HUES48 (cell line): ENCODE data around the gene GATA3.

Experiments
- H3K27ac ChIP-seq: one replicate; pipeline ENCODE4 v1.7.0; 2013; ENCODE audit warnings: low read depth, low read length, inconsistent platforms
- H3K27me3 ChIP-seq: 2 replicates; pipeline ENCODE4 v1.6.1; 2013; ENCODE audit warnings: mild to moderate bottlenecking, low read length; ENCODE audit not compliant: control insufficient read depth, insufficient read depth
- H3K36me3 ChIP-seq: 2 replicates; pipeline ENCODE4 v1.6.1; 2013; ENCODE audit warnings: low read length; ENCODE audit not compliant: control insufficient read depth, insufficient read depth
- H3K4me1 ChIP-seq: 2 replicates; pipeline ENCODE4 v1.6.1; 2013; ENCODE audit warnings: mild to moderate bottlenecking, low read length; ENCODE audit not compliant: control insufficient read depth, insufficient read depth
- H3K4me3 ChIP-seq: 2 replicates; pipeline ENCODE4 v1.5.1; 2013; ENCODE audit warnings: mild to moderate bottlenecking, low read depth, low read length
- H3K9ac ChIP-seq: 2 replicates; pipeline ENCODE4 v1.6.1; 2013; ENCODE audit warnings: mild to moderate bottlenecking, low read depth, low read length, moderate library complexity
- H3K9me3 ChIP-seq: 2 replicates; pipeline ENCODE4 v1.6.1; 2013; ENCODE audit warnings: low read length; ENCODE audit not compliant: control insufficient read depth, insufficient read depth

The GATA3 gene

GRCh38 chr10:8054494-8055407, at the start of gene GATA3:
Gene GATA3, plus strand, starts transcription at chr10:8054688. Its CDS starts 968 bp downstream, at chr10:8055656.
- peak within 1 kb of the TSS; percentile 57 for H3K4me3 ChIP-seq
- H3K4me1 ChIP-seq = peaks cover 48% of the 10 kb centered on the region
- peaks cover 98% of the 10 kb centered on the region for H3K27me3 ChIP-seq
- peak within 1 kb of the TSS; percentile 47 for H3K27ac ChIP-seq
- H3K9me3 ChIP-seq = no peaks in the 10 kb centered on the region
- no peaks in the 10 kb centered on the region for H3K36me3 ChIP-seq
- H3K9ac ChIP-seq = no peak within 1 kb of the TSS

GRCh38 chr10:8006274-8006999, 48.1 kb upstream of the GATA3 start:
- Histone ChIP-seq H3K36me3 (peaks cover 4% of the 10 kb centered on the region; the same call in 1 of the 2 replicates), H3K4me1 (no peaks in the 10 kb centered on the region), H3K27ac (no peak overlapping the region), H3K9me3 (no peaks in the 10 kb centered on the region; the same call in 1 of the 2 replicates), H3K27me3 (no peaks in the 10 kb centered on the region), H3K4me3 (no peak overlapping the region), H3K9ac (no peak overlapping the region)

- Histone ChIP-seq H3K9me3 (no peaks in the 10 kb centered on the region), H3K4me3 (no peak overlapping the region), H3K27me3 (no peaks in the 10 kb centered on the region), H3K27ac (no peak overlapping the region), H3K36me3 (peaks cover 4% of the 10 kb centered on the region; the same call in 1 of the 2 replicates), H3K4me1 (no peaks in the 10 kb centered on the region), H3K9ac (no peak overlapping the region)
These were observed 45.5 kb upstream of the GATA3 start for GRCh38 chr10:8009031-8009430.

- H3K4me1 ChIP-seq = peaks cover 14% of the 10 kb centered on the region
These were observed 41.5 kb upstream of the GATA3 start for GRCh38 chr10:8013006-8013405.

GRCh38 chr10:8013619-8014018, 40.9 kb upstream of the GATA3 start:
- H3K4me3 ChIP-seq = no peak overlapping the region
- H3K27ac ChIP-seq = no peak overlapping the region
- H3K36me3 ChIP-seq = peaks cover 9% of the 10 kb centered on the region
- no peak overlapping the region for H3K9ac ChIP-seq
- no peaks in the 10 kb centered on the region for H3K27me3 ChIP-seq
- H3K9me3 ChIP-seq = no peaks in the 10 kb centered on the region
- peaks cover 14% of the 10 kb centered on the region for H3K4me1 ChIP-seq

More at GRCh38 chr10:8013006-8013405, 41.5 kb upstream of the GATA3 start:
- no peak overlapping the region for H3K4me3 ChIP-seq
- no peaks in the 10 kb centered on the region for H3K9me3 ChIP-seq
- H3K36me3 ChIP-seq = peaks cover 9% of the 10 kb centered on the region
- H3K9ac ChIP-seq = no peak overlapping the region
- no peaks in the 10 kb centered on the region for H3K27me3 ChIP-seq
- no peak overlapping the region for H3K27ac ChIP-seq

GRCh38 chr10:8014649-8015048, 39.8 kb upstream of the GATA3 start:
- Histone ChIP-seq H3K4me3 (no peak overlapping the region), H3K4me1 (peaks cover 14% of the 10 kb centered on the region), H3K27me3 (no peaks in the 10 kb centered on the region), H3K27ac (no peak overlapping the region), H3K36me3 (peaks cover 9% of the 10 kb centered on the region), H3K9ac (no peak overlapping the region), H3K9me3 (no peaks in the 10 kb centered on the region)

GRCh38 chr10:8017277-8017676, 37.2 kb upstream of the GATA3 start:
- Histone ChIP-seq H3K4me1 (peaks cover 14% of the 10 kb centered on the region), H3K27ac (no peak overlapping the region), H3K27me3 (no peaks in the 10 kb centered on the region), H3K4me3 (no peak overlapping the region), H3K9me3 (no peaks in the 10 kb centered on the region), H3K9ac (no peak overlapping the region), H3K36me3 (peaks cover 5% of the 10 kb centered on the region; the same call in 1 of the 2 replicates)

GRCh38 chr10:8023321-8023720, 31.2 kb upstream of the GATA3 start:
- no peak overlapping the region for H3K27ac ChIP-seq
- H3K4me1 ChIP-seq = no peaks in the 10 kb centered on the region
- H3K9ac ChIP-seq = no peak overlapping the region
- H3K36me3 ChIP-seq = no peaks in the 10 kb centered on the region
- 0 out of 2 replicates have a peak, but pooled peaks cover 2% of the 10 kb centered on the region for H3K27me3 ChIP-seq
- H3K4me3 ChIP-seq = no peak overlapping the region
- H3K9me3 ChIP-seq = no peaks in the 10 kb centered on the region

- Histone ChIP-seq H3K9me3 (no peaks in the 10 kb centered on the region), H3K27me3 (0 out of 2 replicates have a peak, but pooled peaks cover 2% of the 10 kb centered on the region), H3K9ac (no peak overlapping the region), H3K36me3 (no peaks in the 10 kb centered on the region), H3K27ac (no peak overlapping the region), H3K4me3 (no peak overlapping the region), H3K4me1 (no peaks in the 10 kb centered on the region)
These were observed 30.6 kb upstream of the GATA3 start for GRCh38 chr10:8023851-8024250.

GRCh38 chr10:8026349-8027259, 27.9 kb upstream of the GATA3 start:
- Histone ChIP-seq H3K9ac (no peak overlapping the region), H3K9me3 (no peaks in the 10 kb centered on the region), H3K4me1 (no peaks in the 10 kb centered on the region), H3K27ac (no peak overlapping the region), H3K36me3 (no peaks in the 10 kb centered on the region), H3K4me3 (no peak overlapping the region), H3K27me3 (peaks cover 16% of the 10 kb centered on the region)
